RWPE2 (cell line): ENCODE measurements around the gene WDR93.

Source experiments
- ATAC-seq: fragments of 200-7000 bp; cut with Tn5 transposase; 3 replicates; pipeline ENCODE4 v1.9.1; 2021; ENCODE audit warnings: low read depth
- DNase-seq: peaks from one replicate; pipeline ENCODE4 v3.0.0-alpha.2; 2020; ENCODE audit warnings: low spot score
- H3K27ac ChIP-seq: fragments of 450-650 bp; 2 replicates; pipeline ENCODE4 v1.5.1; 2017; ENCODE audit warnings: mild to moderate bottlenecking; ENCODE audit not compliant: poor library complexity, severe bottlenecking
- H3K27me3 ChIP-seq: fragments of 250-450 bp; sonication (Bioruptor Pico); 2 replicates; pipeline ENCODE4 v1.5.1; 2021; ENCODE audit warnings: mild to moderate bottlenecking, moderate library complexity; ENCODE audit not compliant: insufficient read depth, poor library complexity, severe bottlenecking
- H3K36me3 ChIP-seq: fragments of 250-450 bp; sonication (Bioruptor Pico); 2 replicates; pipeline ENCODE4 v1.5.1; 2020; ENCODE audit warnings: low read depth, mild to moderate bottlenecking, moderate library complexity
- H3K4me1 ChIP-seq: fragments of 250-450 bp; sonication (Bioruptor Pico); 2 replicates; pipeline ENCODE4 v1.5.1; 2021; ENCODE audit warnings: mild to moderate bottlenecking, moderate library complexity; ENCODE audit not compliant: insufficient read depth, poor library complexity, severe bottlenecking
- H3K4me3 ChIP-seq: fragments of 250-450 bp; sonication (Bioruptor Pico); 2 replicates; pipeline ENCODE4 v1.5.1; 2021; ENCODE audit warnings: mild to moderate bottlenecking, moderate library complexity; ENCODE audit not compliant: severe bottlenecking
- H3K9me3 ChIP-seq: fragments of 250-450 bp; sonication (Bioruptor Pico); 2 replicates; pipeline ENCODE4 v1.5.1; 2021; ENCODE audit warnings: mild to moderate bottlenecking, moderate library complexity; ENCODE audit not compliant: severe bottlenecking
- TF ChIP-seq, protein P1 (sequence below): fragments of 450-650 bp; IDR thresholded peaks from one replicate; pipeline ENCODE4 v1.5.1; 2017; ENCODE audit warnings: mild to moderate bottlenecking, moderate library complexity; ENCODE audit not compliant: poor library complexity, severe bottlenecking

Gene WDR93

DNA sequence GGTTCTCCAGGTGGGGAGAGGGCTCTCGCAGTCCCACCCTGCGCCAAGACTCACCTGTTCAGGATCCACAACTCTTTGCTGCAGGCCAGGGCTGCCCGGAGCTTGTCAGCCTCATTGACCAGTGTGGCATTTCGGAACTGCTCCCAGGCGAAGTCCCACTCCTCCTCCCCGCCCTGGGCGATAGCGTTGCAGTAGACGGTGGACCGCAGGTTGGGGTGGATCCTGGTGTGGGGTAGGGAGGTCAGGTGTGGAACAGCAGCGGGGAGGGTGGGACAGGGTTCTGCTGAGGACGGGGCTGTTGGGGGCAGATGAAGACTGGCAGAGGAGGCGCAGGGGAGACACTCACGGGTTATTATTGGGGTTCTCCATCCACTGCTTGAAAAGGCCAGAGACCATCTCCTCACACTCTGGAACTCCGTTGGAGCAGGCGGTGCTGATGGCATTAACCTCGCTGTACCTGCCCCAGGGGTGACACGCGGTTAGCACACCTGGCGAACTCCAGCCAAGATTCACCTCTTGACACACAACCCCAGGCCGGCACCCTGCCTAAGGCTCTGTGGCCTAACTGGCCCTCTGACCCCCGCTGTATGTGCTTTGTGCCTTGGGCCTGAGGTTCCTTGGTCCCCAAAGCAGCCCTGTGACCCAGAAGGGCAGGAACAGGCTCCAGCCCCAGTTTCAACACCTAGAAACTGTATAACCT is 101.6 kb downstream of the WDR93 start:
- TF ChIP-seq, protein P1, sequence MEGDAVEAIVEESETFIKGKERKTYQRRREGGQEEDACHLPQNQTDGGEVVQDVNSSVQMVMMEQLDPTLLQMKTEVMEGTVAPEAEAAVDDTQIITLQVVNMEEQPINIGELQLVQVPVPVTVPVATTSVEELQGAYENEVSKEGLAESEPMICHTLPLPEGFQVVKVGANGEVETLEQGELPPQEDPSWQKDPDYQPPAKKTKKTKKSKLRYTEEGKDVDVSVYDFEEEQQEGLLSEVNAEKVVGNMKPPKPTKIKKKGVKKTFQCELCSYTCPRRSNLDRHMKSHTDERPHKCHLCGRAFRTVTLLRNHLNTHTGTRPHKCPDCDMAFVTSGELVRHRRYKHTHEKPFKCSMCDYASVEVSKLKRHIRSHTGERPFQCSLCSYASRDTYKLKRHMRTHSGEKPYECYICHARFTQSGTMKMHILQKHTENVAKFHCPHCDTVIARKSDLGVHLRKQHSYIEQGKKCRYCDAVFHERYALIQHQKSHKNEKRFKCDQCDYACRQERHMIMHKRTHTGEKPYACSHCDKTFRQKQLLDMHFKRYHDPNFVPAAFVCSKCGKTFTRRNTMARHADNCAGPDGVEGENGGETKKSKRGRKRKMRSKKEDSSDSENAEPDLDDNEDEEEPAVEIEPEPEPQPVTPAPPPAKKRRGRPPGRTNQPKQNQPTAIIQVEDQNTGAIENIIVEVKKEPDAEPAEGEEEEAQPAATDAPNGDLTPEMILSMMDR: no peak
- H3K36me3 ChIP-seq: peaks cover 26% of the 10 kb centered on the region
- ATAC-seq (no peak), DNase-seq (peak; percentile 73)
- H3K9me3 ChIP-seq: peaks cover 3% of the 10 kb centered on the region
- H3K27ac ChIP-seq: no peak overlapping the region
- peaks cover 10% of the 10 kb centered on the region for H3K4me1 ChIP-seq
- H3K4me3 ChIP-seq: no peak overlapping the region
- no peaks in the 10 kb centered on the region for H3K27me3 ChIP-seq
